ENCODE measurements around the gene PNPO. TPM values are rescaled to one million over a fixed set of nuclear protein-coding genes. Genes with fewer than 3 reads are reported as not detected.

PNPO gene
- total RNA-seq: 23.7 and 25.3 TPM in 2 replicates

DNA sequence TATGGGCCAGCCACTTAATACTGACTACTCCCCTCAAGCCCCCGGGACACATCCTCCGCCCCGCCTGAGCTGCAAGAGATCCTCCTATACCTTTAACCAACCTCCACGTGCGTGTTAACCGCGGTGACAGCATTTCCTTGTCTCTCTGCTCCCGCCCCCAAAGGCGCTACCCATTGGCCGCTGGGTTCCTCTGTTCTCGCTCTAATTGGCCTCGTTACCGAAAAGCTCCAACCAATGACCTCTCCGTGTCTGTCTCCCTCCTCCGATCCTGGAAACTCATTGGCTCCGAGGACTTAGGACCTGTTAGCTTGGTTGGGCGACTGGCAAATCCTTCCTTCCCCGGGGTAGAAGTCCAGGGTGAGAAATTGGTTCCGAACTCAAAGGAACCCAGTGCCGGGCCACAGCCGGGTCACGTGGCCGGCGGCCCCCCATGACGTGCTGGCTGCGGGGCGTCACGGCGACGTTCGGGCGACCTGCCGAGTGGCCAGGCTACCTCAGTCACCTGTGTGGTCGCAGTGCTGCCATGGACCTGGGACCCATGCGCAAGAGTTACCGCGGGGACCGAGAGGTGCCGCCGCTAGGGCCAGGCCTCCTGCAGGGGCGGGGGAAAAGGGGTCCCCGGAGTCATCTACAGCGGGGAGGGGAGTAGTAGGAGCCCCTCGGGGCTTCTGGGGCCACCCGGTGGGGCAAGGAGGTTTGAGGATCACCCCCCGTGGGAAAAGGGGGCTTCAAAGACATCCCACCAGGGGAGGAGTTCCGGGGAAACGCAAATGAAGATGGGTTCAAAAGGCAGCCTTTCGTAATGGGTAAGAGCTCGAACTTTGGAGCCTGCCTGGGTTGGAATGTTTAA, at the start of gene PNPO:
Gene PNPO (plus strand): TSS at position 326 of the 850 bp plus-strand sequence. CDS start 105 bp downstream, at position 431.
- peak within 1 kb of the TSS; percentile 77 for H3K4me3 ChIP-seq (ENCODE audit: low read depth, low read length)
- DNase-seq (ENCODE audit: low read depth): peak; percentile 98
- peak; percentile 36 for FAIRE-seq
- H3K36me3 ChIP-seq (ENCODE audit: control insufficient read depth, insufficient read depth, low read length): peaks cover 9% of the 10 kb centered on the region
- no peaks in the 10 kb centered on the region for H3K27me3 ChIP-seq (ENCODE audit: control insufficient read depth, insufficient read depth, low read length)
- TF ChIP-seq, protein P1, sequence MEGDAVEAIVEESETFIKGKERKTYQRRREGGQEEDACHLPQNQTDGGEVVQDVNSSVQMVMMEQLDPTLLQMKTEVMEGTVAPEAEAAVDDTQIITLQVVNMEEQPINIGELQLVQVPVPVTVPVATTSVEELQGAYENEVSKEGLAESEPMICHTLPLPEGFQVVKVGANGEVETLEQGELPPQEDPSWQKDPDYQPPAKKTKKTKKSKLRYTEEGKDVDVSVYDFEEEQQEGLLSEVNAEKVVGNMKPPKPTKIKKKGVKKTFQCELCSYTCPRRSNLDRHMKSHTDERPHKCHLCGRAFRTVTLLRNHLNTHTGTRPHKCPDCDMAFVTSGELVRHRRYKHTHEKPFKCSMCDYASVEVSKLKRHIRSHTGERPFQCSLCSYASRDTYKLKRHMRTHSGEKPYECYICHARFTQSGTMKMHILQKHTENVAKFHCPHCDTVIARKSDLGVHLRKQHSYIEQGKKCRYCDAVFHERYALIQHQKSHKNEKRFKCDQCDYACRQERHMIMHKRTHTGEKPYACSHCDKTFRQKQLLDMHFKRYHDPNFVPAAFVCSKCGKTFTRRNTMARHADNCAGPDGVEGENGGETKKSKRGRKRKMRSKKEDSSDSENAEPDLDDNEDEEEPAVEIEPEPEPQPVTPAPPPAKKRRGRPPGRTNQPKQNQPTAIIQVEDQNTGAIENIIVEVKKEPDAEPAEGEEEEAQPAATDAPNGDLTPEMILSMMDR (IDR thresholded peaks at IDR 0.05; ENCODE audit: insufficient read depth, low read length, severe bottlenecking): peak; percentile 16

DNA sequence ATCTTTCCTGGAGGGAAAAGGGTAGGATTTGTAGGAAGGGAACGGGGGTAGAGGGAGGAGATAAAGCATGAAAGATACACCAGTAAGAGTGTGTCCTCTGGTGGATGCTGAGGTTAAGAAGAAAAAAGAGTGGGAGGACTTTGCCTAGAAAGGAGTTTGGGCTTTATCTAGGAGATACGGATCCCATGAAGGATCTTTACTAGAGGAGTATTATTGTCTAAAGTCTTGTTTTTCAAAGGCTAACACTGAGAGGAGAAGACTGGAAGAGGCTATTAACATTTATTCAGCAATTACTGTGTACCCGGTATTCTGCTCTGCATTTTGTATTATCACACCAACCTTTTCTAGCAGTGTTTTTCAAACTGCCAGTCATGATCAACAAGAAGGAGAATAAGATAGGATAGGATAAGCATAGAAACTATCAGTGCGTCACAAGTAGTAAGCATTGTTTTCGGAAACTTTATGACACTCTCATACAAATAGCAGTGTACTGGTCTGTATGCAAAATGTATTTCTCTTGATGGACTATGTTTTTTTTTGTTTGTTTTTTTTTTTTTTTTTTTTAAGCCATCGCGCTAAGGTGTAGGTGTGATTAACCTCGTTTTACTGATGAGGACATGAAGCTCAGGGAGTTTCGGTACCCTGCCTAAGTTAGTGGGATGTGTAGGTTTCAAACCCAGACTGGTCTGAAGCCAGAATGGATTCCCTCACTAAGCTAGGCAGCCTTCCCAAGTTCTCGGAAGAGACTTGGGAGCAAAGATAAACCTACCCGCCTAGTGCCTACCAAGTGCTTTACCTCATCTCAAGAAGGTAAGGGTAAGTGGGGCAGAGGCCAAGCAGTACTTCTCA, 46.6 kb upstream of the PNPO start:
- H3K36me3 ChIP-seq (ENCODE audit: control insufficient read depth, insufficient read depth, low read length): peaks cover 4% of the 10 kb centered on the region
- TF ChIP-seq, protein P1 (IDR thresholded peaks at IDR 0.05; ENCODE audit: insufficient read depth, low read length, severe bottlenecking): no peak
- FAIRE-seq: no peak
- DNase-seq (ENCODE audit: low read depth): peak; percentile 24
- no peaks in the 10 kb centered on the region for H3K27me3 ChIP-seq (ENCODE audit: control insufficient read depth, insufficient read depth, low read length)
- H3K4me3 ChIP-seq (ENCODE audit: low read depth, low read length): peak overlapping the region; percentile 65

DNA sequence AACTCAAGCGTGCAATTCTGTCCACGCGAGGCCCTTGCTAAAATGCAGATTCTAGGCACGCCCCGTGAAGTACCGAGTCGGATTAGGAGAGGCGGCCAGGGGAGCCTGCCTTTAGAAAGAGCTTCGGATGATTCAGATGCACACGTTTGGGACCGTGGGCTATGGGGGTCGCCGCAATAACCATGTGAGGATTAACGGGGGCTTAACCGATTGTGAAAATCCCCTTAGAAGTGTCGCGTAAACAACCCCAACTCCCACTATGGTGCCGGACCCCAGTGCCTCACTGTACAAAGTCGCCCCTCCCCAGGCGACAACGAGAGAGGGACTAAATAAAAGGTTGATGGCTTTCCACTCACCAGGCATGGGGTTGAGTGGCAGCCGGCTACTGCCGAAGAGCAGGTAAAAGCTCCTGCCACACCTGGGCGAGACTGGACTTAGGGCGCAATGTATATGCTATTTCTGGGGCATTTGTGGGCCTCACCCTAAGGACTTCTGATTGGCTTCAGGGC, 46.0 kb upstream of the PNPO start:
- no peaks in the 10 kb centered on the region for H3K27me3 ChIP-seq (ENCODE audit: control insufficient read depth, insufficient read depth, low read length)
- no peak for DNase-seq (ENCODE audit: low read depth)
- peaks cover 5% of the 10 kb centered on the region for H3K36me3 ChIP-seq (ENCODE audit: control insufficient read depth, insufficient read depth, low read length)
- FAIRE-seq: no peak
- peak overlapping the region; percentile 65 for H3K4me3 ChIP-seq (ENCODE audit: low read depth, low read length)
- TF ChIP-seq, protein P1 (IDR thresholded peaks at IDR 0.05; ENCODE audit: insufficient read depth, low read length, severe bottlenecking): no peak

DNA sequence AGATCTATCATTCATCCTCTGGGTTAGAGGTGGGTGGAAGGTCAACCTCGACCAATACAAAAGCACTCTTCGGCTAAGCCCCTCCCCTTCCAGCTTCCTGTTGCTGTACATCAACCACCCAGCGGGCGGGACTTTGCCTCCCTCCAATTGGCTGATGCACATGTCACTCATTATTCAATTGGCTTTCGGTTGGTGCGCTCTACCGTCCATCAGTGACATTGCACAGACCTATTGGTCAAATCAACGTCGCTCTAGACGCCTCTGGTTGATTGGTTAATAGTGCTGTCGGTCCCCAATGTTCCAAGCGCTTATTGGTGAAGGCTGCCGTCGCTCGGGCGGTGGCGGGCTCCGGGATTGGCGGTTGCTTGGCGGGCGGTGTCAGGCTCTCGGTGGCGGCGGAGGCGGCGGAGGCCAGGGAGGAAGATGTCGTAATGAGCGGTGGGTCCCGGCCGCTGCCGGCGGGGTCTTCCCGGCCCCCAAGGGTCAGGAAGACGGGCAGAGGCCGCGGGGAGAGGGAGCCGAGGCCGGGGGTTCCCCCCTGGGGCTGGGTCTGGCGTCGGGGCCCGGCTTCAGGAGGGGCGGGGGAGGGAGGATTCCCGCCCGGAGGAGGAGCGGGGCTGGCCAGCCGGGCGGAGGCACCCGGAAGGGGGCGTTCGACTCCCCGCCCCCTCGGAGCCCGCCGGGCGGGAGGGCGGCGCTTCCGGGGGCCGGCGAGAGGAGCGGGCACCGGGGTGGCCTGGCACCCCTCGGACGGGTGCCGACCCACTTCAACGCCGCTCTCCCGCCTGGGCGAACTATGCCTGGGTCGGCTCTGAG, 45.3 kb upstream of the PNPO start, which contains the start of gene SP2:
Gene SP2 (plus strand): TSS at position 381 of the 816 bp plus-strand sequence. CDS start 51 bp downstream, at position 432.
- TF ChIP-seq, protein P1 (IDR thresholded peaks at IDR 0.05; ENCODE audit: insufficient read depth, low read length, severe bottlenecking): no peak
- H3K27me3 ChIP-seq (ENCODE audit: control insufficient read depth, insufficient read depth, low read length): no peaks in the 10 kb centered on the region
- DNase-seq (ENCODE audit: low read depth) (peak; percentile 100), FAIRE-seq (peak; percentile 94)
- H3K36me3 ChIP-seq (ENCODE audit: control insufficient read depth, insufficient read depth, low read length): peaks cover 5% of the 10 kb centered on the region
- peak within 1 kb of the TSS; percentile 97 for H3K4me3 ChIP-seq (ENCODE audit: low read depth, low read length)
